ENCODE measurements around the gene HORMAD2.

DNA sequence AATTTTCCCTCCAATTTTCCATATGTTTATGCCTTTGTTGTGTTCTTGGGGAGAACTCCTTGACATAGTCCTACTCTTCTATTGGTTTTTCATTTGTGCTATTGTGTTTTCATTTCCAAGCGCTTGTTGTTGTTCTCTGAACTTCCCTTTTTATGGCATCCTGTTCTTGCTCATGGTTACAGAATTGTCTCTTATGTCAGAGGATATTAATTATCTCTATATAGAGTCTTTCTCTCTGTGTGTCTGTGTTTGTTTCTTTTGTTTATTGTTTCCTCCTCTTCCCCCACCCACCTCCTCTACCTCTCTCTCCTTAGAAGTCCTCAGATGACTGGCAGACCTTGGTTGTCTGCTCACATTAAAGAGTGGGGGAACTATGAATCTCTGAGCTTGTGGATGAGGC, 69.9 kb downstream of the HORMAD2 start:
- TF ChIP-seq, protein P1, sequence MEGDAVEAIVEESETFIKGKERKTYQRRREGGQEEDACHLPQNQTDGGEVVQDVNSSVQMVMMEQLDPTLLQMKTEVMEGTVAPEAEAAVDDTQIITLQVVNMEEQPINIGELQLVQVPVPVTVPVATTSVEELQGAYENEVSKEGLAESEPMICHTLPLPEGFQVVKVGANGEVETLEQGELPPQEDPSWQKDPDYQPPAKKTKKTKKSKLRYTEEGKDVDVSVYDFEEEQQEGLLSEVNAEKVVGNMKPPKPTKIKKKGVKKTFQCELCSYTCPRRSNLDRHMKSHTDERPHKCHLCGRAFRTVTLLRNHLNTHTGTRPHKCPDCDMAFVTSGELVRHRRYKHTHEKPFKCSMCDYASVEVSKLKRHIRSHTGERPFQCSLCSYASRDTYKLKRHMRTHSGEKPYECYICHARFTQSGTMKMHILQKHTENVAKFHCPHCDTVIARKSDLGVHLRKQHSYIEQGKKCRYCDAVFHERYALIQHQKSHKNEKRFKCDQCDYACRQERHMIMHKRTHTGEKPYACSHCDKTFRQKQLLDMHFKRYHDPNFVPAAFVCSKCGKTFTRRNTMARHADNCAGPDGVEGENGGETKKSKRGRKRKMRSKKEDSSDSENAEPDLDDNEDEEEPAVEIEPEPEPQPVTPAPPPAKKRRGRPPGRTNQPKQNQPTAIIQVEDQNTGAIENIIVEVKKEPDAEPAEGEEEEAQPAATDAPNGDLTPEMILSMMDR (IDR thresholded peaks at IDR 0.05): no peak
- TF ChIP-seq SREBF2 (IDR thresholded peaks at IDR 0.05): no peak
- no peak for TF ChIP-seq RCOR1 (IDR thresholded peaks at IDR 0.05; ENCODE audit: low read depth, low read length)
- no peak for TF ChIP-seq RFX5 (IDR thresholded peaks at IDR 0.05)
- TF ChIP-seq JUN (IDR thresholded peaks at IDR 0.05): no peak
- TF ChIP-seq CBX2 (IDR thresholded peaks at IDR 0.05; ENCODE audit: borderline replicate concordance, low read depth): no peak
- TF ChIP-seq JUNB (IDR thresholded peaks at IDR 0.05): no peak
- TF ChIP-seq, protein P2, sequence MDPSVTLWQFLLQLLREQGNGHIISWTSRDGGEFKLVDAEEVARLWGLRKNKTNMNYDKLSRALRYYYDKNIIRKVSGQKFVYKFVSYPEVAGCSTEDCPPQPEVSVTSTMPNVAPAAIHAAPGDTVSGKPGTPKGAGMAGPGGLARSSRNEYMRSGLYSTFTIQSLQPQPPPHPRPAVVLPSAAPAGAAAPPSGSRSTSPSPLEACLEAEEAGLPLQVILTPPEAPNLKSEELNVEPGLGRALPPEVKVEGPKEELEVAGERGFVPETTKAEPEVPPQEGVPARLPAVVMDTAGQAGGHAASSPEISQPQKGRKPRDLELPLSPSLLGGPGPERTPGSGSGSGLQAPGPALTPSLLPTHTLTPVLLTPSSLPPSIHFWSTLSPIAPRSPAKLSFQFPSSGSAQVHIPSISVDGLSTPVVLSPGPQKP (IDR thresholded peaks at IDR 0.05; ENCODE audit: low read depth, low read length): no peak

Measured in A549 (cell line).